GM11168 (cell line): ENCODE results near the gene EGLN1.

Experiments
- in situ Hi-C: fragments of 300-500 bp; cut with MboI; formaldehyde crosslinking; loops from one replicate; pipeline ENCODE4 v1.12.0; 2022; ENCODE audit warnings: low sequenced_read_pairs; ENCODE audit not compliant: unreplicated experiment

EGLN1 gene

GRCh38 chr1:231404318-231404717, 17.8 kb downstream of the EGLN1 start:
- in situ Hi-C loops = no loop called here

GRCh38 chr1:231401478-231401877, 20.6 kb downstream of the EGLN1 start:
- in situ Hi-C loops = no loop called here

- in situ Hi-C loops = no loop called here
These were observed 24.0 kb downstream of the EGLN1 start for GRCh38 chr1:231397886-231398671.

GRCh38 chr1:231396643-231397042, 25.4 kb downstream of the EGLN1 start:
- in situ Hi-C loops = no loop called here

GRCh38 chr1:231395998-231396390, 26.1 kb downstream of the EGLN1 start:
- in situ Hi-C loops = no loop called here

- in situ Hi-C loops = no loop called here
These were observed 26.8 kb downstream of the EGLN1 start for GRCh38 chr1:231395076-231395997.

- in situ Hi-C loops = no loop called here
These were observed 28.4 kb downstream of the EGLN1 start for GRCh38 chr1:231393668-231394067.

- in situ Hi-C loops = no loop called here
These were observed 29.5 kb downstream of the EGLN1 start for GRCh38 chr1:231392389-231393131.

- in situ Hi-C loops = no loop called here
These were observed 32.0 kb downstream of the EGLN1 start for GRCh38 chr1:231390071-231390470.

- in situ Hi-C loops = no loop called here
These were observed 34.1 kb downstream of the EGLN1 start for GRCh38 chr1:231387770-231388669.

- in situ Hi-C loops = no loop called here
These were observed 35.6 kb downstream of the EGLN1 start for GRCh38 chr1:231386466-231386865.

GRCh38 chr1:231385416-231385748, 36.7 kb downstream of the EGLN1 start:
- in situ Hi-C loops = no loop called here

GRCh38 chr1:231384696-231385415, 37.2 kb downstream of the EGLN1 start:
- in situ Hi-C loops = no loop called here

- in situ Hi-C loops = no loop called here
These were observed 38.8 kb downstream of the EGLN1 start for GRCh38 chr1:231383159-231383860.

- in situ Hi-C loops = no loop called here
These were observed 39.7 kb downstream of the EGLN1 start for GRCh38 chr1:231382426-231382825.

- in situ Hi-C loops = no loop called here
These were observed 40.4 kb downstream of the EGLN1 start for GRCh38 chr1:231381729-231382128.

GRCh38 chr1:231376875-231377549, 45.1 kb downstream of the EGLN1 start:
- in situ Hi-C loops = no loop called here

- in situ Hi-C loops = no loop called here
These were observed 46.0 kb downstream of the EGLN1 start for GRCh38 chr1:231376101-231376500.
